ENCODE measurements around the gene PRKN. TPM values are rescaled to one million over a fixed set of nuclear protein-coding genes. Genes with fewer than 3 reads are reported as not detected.

PRKN gene
- total RNA-seq, 1 donor from 2014 or later, result 5.7 TPM

DNA sequence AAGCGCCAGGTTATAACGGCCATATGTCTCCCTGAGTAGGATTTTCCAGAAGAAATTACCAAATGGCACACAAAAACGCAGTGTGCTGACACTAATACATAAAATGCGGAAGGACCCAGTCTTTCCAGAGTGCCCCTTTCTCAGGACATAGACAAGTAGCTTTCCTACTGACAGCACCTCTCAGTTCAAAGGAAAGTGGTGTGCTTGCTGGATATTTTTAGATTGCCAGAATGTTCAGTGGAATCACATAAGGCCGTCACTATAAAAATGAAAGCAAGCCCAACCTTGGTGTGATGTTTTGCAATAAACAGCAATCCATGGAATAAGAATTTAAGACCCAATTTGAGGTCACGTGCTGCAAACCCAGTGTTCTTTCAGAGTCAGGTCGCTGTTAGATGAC is 1318.2 kb downstream of the PRKN start:
- Mint-ChIP-seq H3K4me3 (ENCODE audit: unreplicated experiment) (no peak overlapping the region), H3K36me3 (ENCODE audit: low read depth) (no peaks in the 10 kb centered on the region), H3K27me3 (ENCODE audit: low read depth) (no peaks in the 10 kb centered on the region), H3K27ac (ENCODE audit: unreplicated experiment) (peak overlapping the region; percentile 39), H3K9me3 (ENCODE audit: low read depth) (no peaks in the 10 kb centered on the region), H3K4me1 (ENCODE audit: low read depth) (peaks cover 35% of the 10 kb centered on the region)
- no peak for DNase-seq (ENCODE audit: low spot score)
- TF ChIP-seq, protein P1, sequence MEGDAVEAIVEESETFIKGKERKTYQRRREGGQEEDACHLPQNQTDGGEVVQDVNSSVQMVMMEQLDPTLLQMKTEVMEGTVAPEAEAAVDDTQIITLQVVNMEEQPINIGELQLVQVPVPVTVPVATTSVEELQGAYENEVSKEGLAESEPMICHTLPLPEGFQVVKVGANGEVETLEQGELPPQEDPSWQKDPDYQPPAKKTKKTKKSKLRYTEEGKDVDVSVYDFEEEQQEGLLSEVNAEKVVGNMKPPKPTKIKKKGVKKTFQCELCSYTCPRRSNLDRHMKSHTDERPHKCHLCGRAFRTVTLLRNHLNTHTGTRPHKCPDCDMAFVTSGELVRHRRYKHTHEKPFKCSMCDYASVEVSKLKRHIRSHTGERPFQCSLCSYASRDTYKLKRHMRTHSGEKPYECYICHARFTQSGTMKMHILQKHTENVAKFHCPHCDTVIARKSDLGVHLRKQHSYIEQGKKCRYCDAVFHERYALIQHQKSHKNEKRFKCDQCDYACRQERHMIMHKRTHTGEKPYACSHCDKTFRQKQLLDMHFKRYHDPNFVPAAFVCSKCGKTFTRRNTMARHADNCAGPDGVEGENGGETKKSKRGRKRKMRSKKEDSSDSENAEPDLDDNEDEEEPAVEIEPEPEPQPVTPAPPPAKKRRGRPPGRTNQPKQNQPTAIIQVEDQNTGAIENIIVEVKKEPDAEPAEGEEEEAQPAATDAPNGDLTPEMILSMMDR (IDR thresholded peaks at IDR 0.05), result no peak

DNA sequence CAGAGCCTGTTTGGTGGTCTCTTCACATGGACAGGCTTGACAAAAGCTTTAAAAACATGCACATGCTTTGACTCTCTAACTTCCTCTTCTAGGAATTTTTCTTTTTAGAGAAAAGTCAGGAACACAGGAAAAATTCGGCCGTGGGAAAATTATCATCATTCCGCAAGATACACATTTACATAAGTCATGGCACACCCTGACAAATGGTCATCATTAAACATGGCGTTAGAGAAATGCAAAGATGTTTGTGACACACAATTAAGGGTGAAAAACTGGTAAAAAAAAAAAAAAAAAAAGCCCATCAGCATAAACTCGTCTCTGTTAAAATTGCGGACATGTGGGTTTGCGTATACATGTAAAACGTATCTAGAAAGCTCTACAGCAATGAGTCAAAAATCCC is 1319.5 kb downstream of the PRKN start:
- DNase-seq (ENCODE audit: low spot score), result no peak
- Mint-ChIP-seq H3K4me3 (ENCODE audit: unreplicated experiment) (no peak overlapping the region), H3K27me3 (ENCODE audit: low read depth) (no peaks in the 10 kb centered on the region), H3K9me3 (ENCODE audit: low read depth) (peaks cover 7% of the 10 kb centered on the region), H3K4me1 (ENCODE audit: low read depth) (peaks cover 35% of the 10 kb centered on the region), H3K36me3 (ENCODE audit: low read depth) (peaks cover 3% of the 10 kb centered on the region), H3K27ac (ENCODE audit: unreplicated experiment) (peak overlapping the region; percentile 71)
- TF ChIP-seq, protein P1 (IDR thresholded peaks at IDR 0.05), result no peak

DNA sequence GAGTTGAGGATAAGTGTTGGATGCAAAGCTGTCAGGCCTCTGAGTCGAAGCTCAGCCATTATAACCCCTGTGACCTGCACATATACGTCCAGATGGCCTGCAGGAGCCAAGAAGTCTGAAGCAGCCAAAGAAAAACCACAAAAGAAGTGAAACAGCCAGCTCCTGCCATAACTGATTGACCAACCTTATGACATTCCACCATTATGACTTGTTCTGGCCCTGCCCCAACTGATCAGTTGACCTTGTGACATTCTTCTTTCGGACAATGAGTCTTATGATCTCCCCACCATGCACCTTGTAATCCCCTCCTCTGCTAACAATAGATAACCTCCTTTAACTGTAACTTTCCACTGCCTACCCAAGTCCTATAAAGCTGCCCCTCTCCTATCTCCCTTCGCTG is 1320.0 kb downstream of the PRKN start:
- Mint-ChIP-seq H3K27me3 (ENCODE audit: low read depth) (no peaks in the 10 kb centered on the region), H3K9me3 (ENCODE audit: low read depth) (peaks cover 7% of the 10 kb centered on the region), H3K4me1 (ENCODE audit: low read depth) (peaks cover 35% of the 10 kb centered on the region), H3K4me3 (ENCODE audit: unreplicated experiment) (no peak overlapping the region), H3K36me3 (ENCODE audit: low read depth) (peaks cover 3% of the 10 kb centered on the region), H3K27ac (ENCODE audit: unreplicated experiment) (peak overlapping the region; percentile 71)
- TF ChIP-seq, protein P1 (IDR thresholded peaks at IDR 0.05), result no peak
- no peak for DNase-seq (ENCODE audit: low spot score)

DNA sequence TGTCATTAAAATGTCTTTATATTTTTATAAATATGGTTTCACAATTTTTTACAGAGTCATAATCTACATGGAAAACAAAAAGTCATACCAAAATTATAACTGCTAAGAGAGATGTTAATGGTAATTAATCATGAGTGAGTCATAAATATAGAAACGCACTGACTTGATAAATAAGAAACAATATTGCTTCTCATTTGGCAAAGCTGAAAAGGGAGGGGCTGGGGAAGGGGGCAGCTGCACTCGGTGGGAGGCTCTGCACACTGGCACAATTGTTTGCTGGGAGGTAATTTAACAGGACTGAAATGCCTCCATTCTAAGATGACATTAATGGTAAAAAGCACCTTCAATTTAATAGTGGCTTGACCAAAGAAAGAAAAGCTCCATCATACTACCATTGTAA is 1320.5 kb downstream of the PRKN start:
- no peak for DNase-seq (ENCODE audit: low spot score)
- peaks cover 3% of the 10 kb centered on the region for H3K36me3 Mint-ChIP-seq (ENCODE audit: low read depth)
- TF ChIP-seq, protein P1 (IDR thresholded peaks at IDR 0.05), result no peak
- H3K4me3 Mint-ChIP-seq (ENCODE audit: unreplicated experiment), result no peak overlapping the region
- peak overlapping the region; percentile 49 for H3K27ac Mint-ChIP-seq (ENCODE audit: unreplicated experiment)
- no peaks in the 10 kb centered on the region for H3K27me3 Mint-ChIP-seq (ENCODE audit: low read depth)
- H3K9me3 Mint-ChIP-seq (ENCODE audit: low read depth), result peaks cover 7% of the 10 kb centered on the region
- peaks cover 35% of the 10 kb centered on the region for H3K4me1 Mint-ChIP-seq (ENCODE audit: low read depth)

DNA sequence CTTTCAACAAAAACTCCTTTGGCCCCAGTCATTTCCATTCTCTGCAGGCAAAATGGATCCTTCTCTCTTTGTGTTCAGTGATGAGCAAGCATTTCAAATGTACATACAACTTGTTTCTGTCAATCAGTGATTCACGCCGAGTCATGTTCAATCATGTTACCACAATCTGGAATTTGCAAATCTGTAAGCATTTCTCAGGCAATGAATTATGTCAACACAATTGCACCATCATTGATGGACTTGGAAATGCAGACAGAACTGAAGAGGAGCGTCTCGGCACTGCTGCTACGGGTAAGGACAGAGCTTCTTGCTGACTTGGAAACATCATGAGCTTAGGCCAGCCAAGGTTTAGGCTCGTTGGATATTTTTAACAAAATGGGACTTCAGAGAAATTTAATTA is 1320.9 kb downstream of the PRKN start:
- Mint-ChIP-seq H3K36me3 (ENCODE audit: low read depth) (peaks cover 3% of the 10 kb centered on the region), H3K4me3 (ENCODE audit: unreplicated experiment) (no peak overlapping the region), H3K27ac (ENCODE audit: unreplicated experiment) (peak overlapping the region; percentile 74)

More for the DNA sequence above, 1320.9 kb downstream of the PRKN start:
- DNase-seq (ENCODE audit: low spot score), result no peak
- Mint-ChIP-seq H3K9me3 (ENCODE audit: low read depth) (peaks cover 7% of the 10 kb centered on the region), H3K4me1 (ENCODE audit: low read depth) (peaks cover 35% of the 10 kb centered on the region), H3K27me3 (ENCODE audit: low read depth) (no peaks in the 10 kb centered on the region)
- TF ChIP-seq, protein P1 (IDR thresholded peaks at IDR 0.05), result no peak
